Measurements from ENCODE around the gene DUSP7.

DUSP7 gene

GRCh38 chr3:52086976-52087663 lies 30.7 kb upstream of the DUSP7 start:
- no peak for DNase-seq (ENCODE audit: low read depth)

- no peak for DNase-seq (ENCODE audit: low read depth)
These were observed 30.1 kb upstream of the DUSP7 start for GRCh38 chr3:52086461-52086860.

GRCh38 chr3:52085681-52086282 lies 29.4 kb upstream of the DUSP7 start:
- no peak for DNase-seq (ENCODE audit: low read depth)

- DNase-seq (ENCODE audit: low read depth) = no peak
These were observed 28.7 kb upstream of the DUSP7 start for GRCh38 chr3:52084954-52085680.

- no peak for DNase-seq (ENCODE audit: low read depth)
These were observed 28.0 kb upstream of the DUSP7 start for GRCh38 chr3:52084216-52084945.

- DNase-seq (ENCODE audit: low read depth) = no peak
These were observed 27.3 kb upstream of the DUSP7 start for GRCh38 chr3:52083556-52084087.

GRCh38 chr3:52082951-52083350 lies 26.6 kb upstream of the DUSP7 start:
- no peak for DNase-seq (ENCODE audit: low read depth)

- no peak for DNase-seq (ENCODE audit: low read depth)
These were observed 24.7 kb upstream of the DUSP7 start for GRCh38 chr3:52080830-52081719.

- no peak for DNase-seq (ENCODE audit: low read depth)
These were observed 23.6 kb upstream of the DUSP7 start for GRCh38 chr3:52079958-52080357.

- DNase-seq (ENCODE audit: low read depth) = no peak
These were observed 22.6 kb upstream of the DUSP7 start for GRCh38 chr3:52078781-52079560.

- no peak for DNase-seq (ENCODE audit: low read depth)
These were observed 21.6 kb upstream of the DUSP7 start for GRCh38 chr3:52077925-52078324.

- DNase-seq (ENCODE audit: low read depth) = no peak
These were observed 20.8 kb upstream of the DUSP7 start for GRCh38 chr3:52076896-52077780.

- no peak for DNase-seq (ENCODE audit: low read depth)
These were observed 17.1 kb upstream of the DUSP7 start for GRCh38 chr3:52073490-52073889.

- DNase-seq (ENCODE audit: low read depth) = no peak
These were observed 16.1 kb upstream of the DUSP7 start for GRCh38 chr3:52072471-52072870.

- no peak for DNase-seq (ENCODE audit: low read depth)
These were observed 15.6 kb upstream of the DUSP7 start for GRCh38 chr3:52072020-52072419.

GRCh38 chr3:52070724-52071621 lies 14.6 kb upstream of the DUSP7 start:
- no peak for DNase-seq (ENCODE audit: low read depth)

- DNase-seq (ENCODE audit: low read depth) = no peak
These were observed 13.5 kb upstream of the DUSP7 start for GRCh38 chr3:52069855-52070254.

GRCh38 chr3:52069135-52069534 lies 12.8 kb upstream of the DUSP7 start:
- DNase-seq (ENCODE audit: low read depth) = no peak
